WTC11 (cell line): ENCODE data around the gene WDR18. TPM values are rescaled to one million over a fixed set of nuclear protein-coding genes. Genes with fewer than 3 reads are reported as not detected.
A peak's percentile ranks its signal among the peaks of the same experiment; 100 is the strongest.

Experiments
- ATAC-seq: fragments of 200-7000 bp; cut with Tn5 transposase; 2 replicates; pipeline ENCODE4 v1.10.0; 2021; ENCODE audit warnings: mild to moderate bottlenecking, moderate library complexity
- CTCF ChIA-PET: fragments of 300-600 bp; sonication (Branson Sonifier 250); formaldehyde crosslinking; loops from one replicate; lab custom pipeline; 2021; ENCODE audit warnings: antibody characterized with exemption; lab: Charles Lee
- POLR2A ChIA-PET: fragments of 350-600 bp; sonication (Branson Sonifier 250); formaldehyde crosslinking; loops from one replicate; lab custom pipeline; 2021; ENCODE audit warnings: antibody characterized with exemption; lab: Charles Lee
- DNase-seq: peaks from one replicate; pipeline ENCODE4 v3.0.0; 2021; ENCODE audit warnings: low spot score
- H3K27ac Mint-ChIP-seq: 2 replicates; pipeline ENCODE4 v1.8.0; 2021; ENCODE audit warnings: mixed read lengths
- H3K27me3 Mint-ChIP-seq: 2 replicates; pipeline ENCODE4 v1.8.0; 2021; ENCODE audit warnings: low read depth, mild to moderate bottlenecking, moderate library complexity, mixed read lengths
- H3K36me3 Mint-ChIP-seq: 2 replicates; pipeline ENCODE4 v1.8.0; 2021; ENCODE audit warnings: mixed read lengths
- H3K4me1 Mint-ChIP-seq: 2 replicates; pipeline ENCODE4 v1.8.0; 2022; ENCODE audit warnings: mixed read lengths
- H3K4me3 Mint-ChIP-seq: 2 replicates; pipeline ENCODE4 v1.8.0; 2021; ENCODE audit warnings: mild to moderate bottlenecking, moderate library complexity, mixed read lengths
- H3K9me3 Mint-ChIP-seq: 2 replicates; pipeline ENCODE4 v1.8.0; 2021; ENCODE audit warnings: mixed read lengths
- ATF1 ChIP-seq: sonication (generic); formaldehyde crosslinking; IDR thresholded peaks from 2 replicates; pipeline ENCODE4 v1.8.1; 2023; ENCODE audit warnings: mild to moderate bottlenecking, moderate library complexity, missing genetic modification reagents
- ATF2 ChIP-seq: sonication (generic); formaldehyde crosslinking; IDR thresholded peaks from 2 replicates; pipeline ENCODE4 v1.8.1; 2022; ENCODE audit warnings: low read depth, missing genetic modification reagents, borderline replicate concordance
- CBFB ChIP-seq: sonication (generic); formaldehyde crosslinking; IDR thresholded peaks from 2 replicates; pipeline ENCODE4 v1.8.1; 2022; ENCODE audit warnings: mild to moderate bottlenecking, low read depth, missing genetic modification reagents
- ETV6 ChIP-seq: sonication (generic); formaldehyde crosslinking; IDR thresholded peaks from 2 replicates; pipeline ENCODE4 v1.8.1; 2022; ENCODE audit warnings: mild to moderate bottlenecking, missing genetic modification reagents
- KAT7 ChIP-seq: sonication (generic); formaldehyde crosslinking; IDR thresholded peaks from 2 replicates; pipeline ENCODE4 v1.8.1; 2023; ENCODE audit warnings: missing genetic modification reagents, mild to moderate bottlenecking, borderline replicate concordance
- NFATC4 ChIP-seq: fragments of 250-450 bp; sonication (Bioruptor Pico); IDR thresholded peaks from 2 replicates; pipeline ENCODE4 v1.9.0; 2021; ENCODE audit warnings: mild to moderate bottlenecking
- NFE2L1 ChIP-seq: sonication (generic); formaldehyde crosslinking; IDR thresholded peaks from 2 replicates; pipeline ENCODE4 v1.8.1; 2023; ENCODE audit warnings: missing genetic modification reagents
- SP1 ChIP-seq: sonication (generic); formaldehyde crosslinking; conservative IDR thresholded peaks from 2 replicates; pipeline ENCODE4 v1.8.1; 2022; ENCODE audit warnings: missing genetic modification reagents
- USF2 ChIP-seq: sonication (generic); formaldehyde crosslinking; IDR thresholded peaks from 2 replicates; pipeline ENCODE4 v1.8.1; 2023; ENCODE audit warnings: mild to moderate bottlenecking, missing genetic modification reagents, moderate library complexity
- ZNF121 ChIP-seq: sonication (generic); formaldehyde crosslinking; IDR thresholded peaks from 2 replicates; pipeline ENCODE4 v1.8.0; 2023; ENCODE audit warnings: missing genetic modification reagents
- total RNA-seq: library from RNA; stranded (reverse); gene quantifications from 3 replicates; pipeline ENCODE4 v1.2.3, GENCODE V29; 2021
- TF ChIP-seq, protein P1 (sequence below): sonication (generic); formaldehyde crosslinking; IDR thresholded peaks from 2 replicates; pipeline ENCODE4 v1.8.0; 2023; ENCODE audit warnings: missing genetic modification reagents, mild to moderate bottlenecking, borderline replicate concordance
- TF ChIP-seq, protein P2 (sequence below): fragments of 250-450 bp; sonication (Bioruptor Pico); IDR thresholded peaks from 2 replicates; pipeline ENCODE4 v1.9.0; 2021; ENCODE audit warnings: mild to moderate bottlenecking, borderline replicate concordance
- TF ChIP-seq, protein P3 (sequence below): sonication (generic); formaldehyde crosslinking; conservative IDR thresholded peaks from 2 replicates; pipeline ENCODE4 v1.8.1; 2023; ENCODE audit warnings: mild to moderate bottlenecking, low read depth, missing genetic modification reagents, moderate library complexity

The WDR18 gene
- total RNA-seq, 1 experiment from 2014 or later: 140 TPM

GRCh38 chr19:941292-942132 is 42.6 kb upstream of the WDR18 start:
- POLR2A ChIA-PET: no interaction called here
- H3K27ac Mint-ChIP-seq: peak overlapping the region; percentile 65; the same call in 1 of the 2 replicates
- CTCF ChIA-PET: no interaction called here

DNA sequence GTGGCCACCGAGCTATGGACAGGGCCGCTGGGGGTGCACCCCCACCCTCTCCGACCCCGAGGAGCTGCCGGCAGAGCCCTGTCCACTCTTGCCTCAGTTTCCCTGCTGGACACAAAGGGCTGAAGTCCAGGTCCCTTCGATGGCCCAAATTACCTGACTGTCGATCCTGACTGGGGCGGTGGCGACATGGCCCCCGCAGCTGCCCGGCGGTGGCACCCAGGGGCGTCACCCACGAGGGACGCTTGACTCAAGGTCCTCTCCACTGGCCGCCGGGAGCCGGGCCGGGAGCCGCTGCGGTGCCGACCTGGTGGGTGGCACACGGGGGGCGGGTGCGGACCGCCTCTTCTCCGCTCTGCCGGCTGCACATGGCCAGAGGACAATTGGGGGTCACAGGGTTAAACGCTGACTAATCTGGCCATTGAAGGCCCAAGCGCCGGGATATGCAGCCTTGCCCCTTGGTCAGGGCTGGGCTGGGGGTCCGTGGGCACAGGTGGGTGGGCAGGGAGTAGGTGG is 42.0 kb upstream of the WDR18 start:
- H3K9me3 Mint-ChIP-seq: no peaks in the 10 kb centered on the region
- ATAC-seq (no peak), DNase-seq (no peak)
- ChIA-PET CTCF (no interaction called here), POLR2A (no interaction called here)
- no peak overlapping the region for H3K27ac Mint-ChIP-seq
- H3K4me3 Mint-ChIP-seq: no peak overlapping the region
- H3K4me1 Mint-ChIP-seq: no peaks in the 10 kb centered on the region
- peaks cover 35% of the 10 kb centered on the region for H3K36me3 Mint-ChIP-seq
- no peak for TF ChIP-seq SP1 (CRISPR knock-in tag)
- no peak for TF ChIP-seq KAT7 (CRISPR knock-in tag)
- TF ChIP-seq, protein P1, sequence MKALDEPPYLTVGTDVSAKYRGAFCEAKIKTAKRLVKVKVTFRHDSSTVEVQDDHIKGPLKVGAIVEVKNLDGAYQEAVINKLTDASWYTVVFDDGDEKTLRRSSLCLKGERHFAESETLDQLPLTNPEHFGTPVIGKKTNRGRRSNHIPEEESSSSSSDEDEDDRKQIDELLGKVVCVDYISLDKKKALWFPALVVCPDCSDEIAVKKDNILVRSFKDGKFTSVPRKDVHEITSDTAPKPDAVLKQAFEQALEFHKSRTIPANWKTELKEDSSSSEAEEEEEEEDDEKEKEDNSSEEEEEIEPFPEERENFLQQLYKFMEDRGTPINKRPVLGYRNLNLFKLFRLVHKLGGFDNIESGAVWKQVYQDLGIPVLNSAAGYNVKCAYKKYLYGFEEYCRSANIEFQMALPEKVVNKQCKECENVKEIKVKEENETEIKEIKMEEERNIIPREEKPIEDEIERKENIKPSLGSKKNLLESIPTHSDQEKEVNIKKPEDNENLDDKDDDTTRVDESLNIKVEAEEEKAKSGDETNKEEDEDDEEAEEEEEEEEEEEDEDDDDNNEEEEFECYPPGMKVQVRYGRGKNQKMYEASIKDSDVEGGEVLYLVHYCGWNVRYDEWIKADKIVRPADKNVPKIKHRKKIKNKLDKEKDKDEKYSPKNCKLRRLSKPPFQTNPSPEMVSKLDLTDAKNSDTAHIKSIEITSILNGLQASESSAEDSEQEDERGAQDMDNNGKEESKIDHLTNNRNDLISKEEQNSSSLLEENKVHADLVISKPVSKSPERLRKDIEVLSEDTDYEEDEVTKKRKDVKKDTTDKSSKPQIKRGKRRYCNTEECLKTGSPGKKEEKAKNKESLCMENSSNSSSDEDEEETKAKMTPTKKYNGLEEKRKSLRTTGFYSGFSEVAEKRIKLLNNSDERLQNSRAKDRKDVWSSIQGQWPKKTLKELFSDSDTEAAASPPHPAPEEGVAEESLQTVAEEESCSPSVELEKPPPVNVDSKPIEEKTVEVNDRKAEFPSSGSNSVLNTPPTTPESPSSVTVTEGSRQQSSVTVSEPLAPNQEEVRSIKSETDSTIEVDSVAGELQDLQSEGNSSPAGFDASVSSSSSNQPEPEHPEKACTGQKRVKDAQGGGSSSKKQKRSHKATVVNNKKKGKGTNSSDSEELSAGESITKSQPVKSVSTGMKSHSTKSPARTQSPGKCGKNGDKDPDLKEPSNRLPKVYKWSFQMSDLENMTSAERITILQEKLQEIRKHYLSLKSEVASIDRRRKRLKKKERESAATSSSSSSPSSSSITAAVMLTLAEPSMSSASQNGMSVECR (CRISPR knock-in tag): no peak
- TF ChIP-seq ATF2: no peak
- TF ChIP-seq, protein P2, sequence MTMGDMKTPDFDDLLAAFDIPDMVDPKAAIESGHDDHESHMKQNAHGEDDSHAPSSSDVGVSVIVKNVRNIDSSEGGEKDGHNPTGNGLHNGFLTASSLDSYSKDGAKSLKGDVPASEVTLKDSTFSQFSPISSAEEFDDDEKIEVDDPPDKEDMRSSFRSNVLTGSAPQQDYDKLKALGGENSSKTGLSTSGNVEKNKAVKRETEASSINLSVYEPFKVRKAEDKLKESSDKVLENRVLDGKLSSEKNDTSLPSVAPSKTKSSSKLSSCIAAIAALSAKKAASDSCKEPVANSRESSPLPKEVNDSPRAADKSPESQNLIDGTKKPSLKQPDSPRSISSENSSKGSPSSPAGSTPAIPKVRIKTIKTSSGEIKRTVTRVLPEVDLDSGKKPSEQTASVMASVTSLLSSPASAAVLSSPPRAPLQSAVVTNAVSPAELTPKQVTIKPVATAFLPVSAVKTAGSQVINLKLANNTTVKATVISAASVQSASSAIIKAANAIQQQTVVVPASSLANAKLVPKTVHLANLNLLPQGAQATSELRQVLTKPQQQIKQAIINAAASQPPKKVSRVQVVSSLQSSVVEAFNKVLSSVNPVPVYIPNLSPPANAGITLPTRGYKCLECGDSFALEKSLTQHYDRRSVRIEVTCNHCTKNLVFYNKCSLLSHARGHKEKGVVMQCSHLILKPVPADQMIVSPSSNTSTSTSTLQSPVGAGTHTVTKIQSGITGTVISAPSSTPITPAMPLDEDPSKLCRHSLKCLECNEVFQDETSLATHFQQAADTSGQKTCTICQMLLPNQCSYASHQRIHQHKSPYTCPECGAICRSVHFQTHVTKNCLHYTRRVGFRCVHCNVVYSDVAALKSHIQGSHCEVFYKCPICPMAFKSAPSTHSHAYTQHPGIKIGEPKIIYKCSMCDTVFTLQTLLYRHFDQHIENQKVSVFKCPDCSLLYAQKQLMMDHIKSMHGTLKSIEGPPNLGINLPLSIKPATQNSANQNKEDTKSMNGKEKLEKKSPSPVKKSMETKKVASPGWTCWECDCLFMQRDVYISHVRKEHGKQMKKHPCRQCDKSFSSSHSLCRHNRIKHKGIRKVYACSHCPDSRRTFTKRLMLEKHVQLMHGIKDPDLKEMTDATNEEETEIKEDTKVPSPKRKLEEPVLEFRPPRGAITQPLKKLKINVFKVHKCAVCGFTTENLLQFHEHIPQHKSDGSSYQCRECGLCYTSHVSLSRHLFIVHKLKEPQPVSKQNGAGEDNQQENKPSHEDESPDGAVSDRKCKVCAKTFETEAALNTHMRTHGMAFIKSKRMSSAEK (CRISPR knock-in tag): no peak
- TF ChIP-seq CBFB (CRISPR knock-in tag): no peak
- TF ChIP-seq, protein P3, sequence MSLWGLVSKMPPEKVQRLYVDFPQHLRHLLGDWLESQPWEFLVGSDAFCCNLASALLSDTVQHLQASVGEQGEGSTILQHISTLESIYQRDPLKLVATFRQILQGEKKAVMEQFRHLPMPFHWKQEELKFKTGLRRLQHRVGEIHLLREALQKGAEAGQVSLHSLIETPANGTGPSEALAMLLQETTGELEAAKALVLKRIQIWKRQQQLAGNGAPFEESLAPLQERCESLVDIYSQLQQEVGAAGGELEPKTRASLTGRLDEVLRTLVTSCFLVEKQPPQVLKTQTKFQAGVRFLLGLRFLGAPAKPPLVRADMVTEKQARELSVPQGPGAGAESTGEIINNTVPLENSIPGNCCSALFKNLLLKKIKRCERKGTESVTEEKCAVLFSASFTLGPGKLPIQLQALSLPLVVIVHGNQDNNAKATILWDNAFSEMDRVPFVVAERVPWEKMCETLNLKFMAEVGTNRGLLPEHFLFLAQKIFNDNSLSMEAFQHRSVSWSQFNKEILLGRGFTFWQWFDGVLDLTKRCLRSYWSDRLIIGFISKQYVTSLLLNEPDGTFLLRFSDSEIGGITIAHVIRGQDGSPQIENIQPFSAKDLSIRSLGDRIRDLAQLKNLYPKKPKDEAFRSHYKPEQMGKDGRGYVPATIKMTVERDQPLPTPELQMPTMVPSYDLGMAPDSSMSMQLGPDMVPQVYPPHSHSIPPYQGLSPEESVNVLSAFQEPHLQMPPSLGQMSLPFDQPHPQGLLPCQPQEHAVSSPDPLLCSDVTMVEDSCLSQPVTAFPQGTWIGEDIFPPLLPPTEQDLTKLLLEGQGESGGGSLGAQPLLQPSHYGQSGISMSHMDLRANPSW (CRISPR knock-in tag): no peak
- no peak for TF ChIP-seq ZNF121 (CRISPR knock-in tag)
- no peaks in the 10 kb centered on the region for H3K27me3 Mint-ChIP-seq

More at GRCh38 chr19:941292-942132, 42.6 kb upstream of the WDR18 start:
- Mint-ChIP-seq H3K4me1 (no peaks in the 10 kb centered on the region), H3K27me3 (no peaks in the 10 kb centered on the region), H3K36me3 (peaks cover 36% of the 10 kb centered on the region)
- ATAC-seq: no peak
- TF ChIP-seq NFE2L1 (CRISPR knock-in tag): no peak
- TF ChIP-seq NFATC4 (CRISPR knock-in tag): no peak
- no peak for TF ChIP-seq ATF1 (CRISPR knock-in tag)
- TF ChIP-seq USF2: no peak
- TF ChIP-seq ETV6 (CRISPR knock-in tag): no peak
- TF ChIP-seq, all 79 proteins: peak for 0
- no peaks in the 10 kb centered on the region for H3K9me3 Mint-ChIP-seq
- no peak for DNase-seq
- H3K4me3 Mint-ChIP-seq: no peak overlapping the region
